Measurements from ENCODE around the gene ATP9B. TPM values are rescaled to one million over a fixed set of nuclear protein-coding genes. Genes with fewer than 3 reads are reported as not detected.

The ATP9B gene
- total and polyA plus RNA-seq, 10 of the 15 experiments (the other 5 are each of a cell fraction or from before 2014, with no cell fraction given): 0.74 to 20.7 (median 12.9) TPM

DNA sequence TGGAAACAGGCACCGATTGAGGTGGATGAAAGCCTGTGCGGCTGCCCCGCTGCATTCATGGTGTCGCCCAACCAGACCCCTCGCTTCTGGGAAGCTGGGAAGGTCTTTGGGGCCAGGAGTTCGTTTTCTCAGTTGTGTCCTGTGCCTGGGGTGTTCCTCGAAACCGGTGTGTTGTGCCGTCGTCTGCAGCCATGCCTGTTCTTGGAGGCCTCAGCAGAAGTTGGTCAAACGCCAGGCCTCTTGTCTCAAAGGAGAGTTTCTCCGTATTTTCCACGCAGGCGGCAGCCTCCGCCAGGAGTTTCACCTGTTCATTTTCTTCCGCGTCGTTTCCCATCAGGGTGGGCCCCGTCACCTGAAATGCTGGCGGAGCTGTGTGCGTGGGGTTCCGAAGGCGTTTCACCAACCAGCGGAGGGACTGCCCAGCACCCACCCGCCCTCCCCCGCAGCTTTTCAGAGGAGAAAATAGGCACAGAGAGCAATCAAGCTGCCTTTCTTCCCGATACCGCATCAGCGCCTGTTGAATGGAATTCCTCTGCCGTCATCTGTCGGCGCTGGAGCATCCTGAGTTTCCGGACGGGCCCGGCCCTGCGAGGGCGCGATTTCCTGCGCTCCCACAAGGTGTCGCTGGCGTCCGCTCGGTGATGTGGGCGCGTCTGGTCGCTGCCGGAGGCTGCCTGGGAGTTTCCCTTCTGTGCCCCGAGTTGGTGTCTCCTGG is 309.5 kb downstream of the ATP9B start (continued):
- TF ChIP-seq SPI1 (IDR thresholded peaks at IDR 0.05; ENCODE audit: borderline replicate concordance, insufficient read depth, low read depth, low read length): no peak
- 0 out of 2 replicates have a peak, but pooled peaks have one; percentile 27 for TF ChIP-seq SIN3A (IDR thresholded peaks at IDR 0.05; ENCODE audit: low read depth, low read length)
- peak; percentile 95 to 99 (median 96); a peak in 5 of 6 replicates for TF ChIP-seq CTCF (IDR thresholded peaks at IDR 0.05 in 2 of 3, conservative IDR thresholded peaks at IDR 0.05 in 1 of 3; ENCODE audit: control insufficient read depth in 2 of 3, extremely low read depth in 1 of 3, insufficient read depth in 1 of 3, low read depth in 3 of 3, low read length in 3 of 3)
- no peak for TF ChIP-seq FOXK2 (IDR thresholded peaks at IDR 0.05)
- no peak for TF ChIP-seq HCFC1 (IDR thresholded peaks at IDR 0.05; ENCODE audit: low read length)
- no peak for TF ChIP-seq STAT1 (conservative IDR thresholded peaks at IDR 0.05)
- TF ChIP-seq POLR2AphosphoS2 (IDR thresholded peaks at IDR 0.05; ENCODE audit: low read depth, low read length): no peak
- TF ChIP-seq, protein P1, sequence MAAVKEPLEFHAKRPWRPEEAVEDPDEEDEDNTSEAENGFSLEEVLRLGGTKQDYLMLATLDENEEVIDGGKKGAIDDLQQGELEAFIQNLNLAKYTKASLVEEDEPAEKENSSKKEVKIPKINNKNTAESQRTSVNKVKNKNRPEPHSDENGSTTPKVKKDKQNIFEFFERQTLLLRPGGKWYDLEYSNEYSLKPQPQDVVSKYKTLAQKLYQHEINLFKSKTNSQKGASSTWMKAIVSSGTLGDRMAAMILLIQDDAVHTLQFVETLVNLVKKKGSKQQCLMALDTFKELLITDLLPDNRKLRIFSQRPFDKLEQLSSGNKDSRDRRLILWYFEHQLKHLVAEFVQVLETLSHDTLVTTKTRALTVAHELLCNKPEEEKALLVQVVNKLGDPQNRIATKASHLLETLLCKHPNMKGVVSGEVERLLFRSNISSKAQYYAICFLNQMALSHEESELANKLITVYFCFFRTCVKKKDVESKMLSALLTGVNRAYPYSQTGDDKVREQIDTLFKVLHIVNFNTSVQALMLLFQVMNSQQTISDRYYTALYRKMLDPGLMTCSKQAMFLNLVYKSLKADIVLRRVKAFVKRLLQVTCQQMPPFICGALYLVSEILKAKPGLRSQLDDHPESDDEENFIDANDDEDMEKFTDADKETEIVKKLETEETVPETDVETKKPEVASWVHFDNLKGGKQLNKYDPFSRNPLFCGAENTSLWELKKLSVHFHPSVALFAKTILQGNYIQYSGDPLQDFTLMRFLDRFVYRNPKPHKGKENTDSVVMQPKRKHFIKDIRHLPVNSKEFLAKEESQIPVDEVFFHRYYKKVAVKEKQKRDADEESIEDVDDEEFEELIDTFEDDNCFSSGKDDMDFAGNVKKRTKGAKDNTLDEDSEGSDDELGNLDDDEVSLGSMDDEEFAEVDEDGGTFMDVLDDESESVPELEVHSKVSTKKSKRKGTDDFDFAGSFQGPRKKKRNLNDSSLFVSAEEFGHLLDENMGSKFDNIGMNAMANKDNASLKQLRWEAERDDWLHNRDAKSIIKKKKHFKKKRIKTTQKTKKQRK (IDR thresholded peaks at IDR 0.05; ENCODE audit: low read depth, low read length): no peak
- peak; percentile 67 for TF ChIP-seq IKZF1 (conservative IDR thresholded peaks at IDR 0.05)
- TF ChIP-seq IRF3 (IDR thresholded peaks at IDR 0.05): no peak
- TF ChIP-seq BHLHE40 (IDR thresholded peaks at IDR 0.05; ENCODE audit: borderline replicate concordance in 1 of 2, low read depth in 2 of 2, low read length in 1 of 2): peak in 1 of 2 experiments; percentile 49; a peak in 1 of 4 replicates
- TF ChIP-seq GABPA (IDR thresholded peaks at IDR 0.05; ENCODE audit: low read depth): no peak
- TF ChIP-seq CBX5 (IDR thresholded peaks at IDR 0.05; ENCODE audit: low read depth): no peak
- no peak for TF ChIP-seq ZNF384 (IDR thresholded peaks at IDR 0.05; ENCODE audit: borderline replicate concordance, low read depth, low read length)
- no peak for TF ChIP-seq SP1 (IDR thresholded peaks at IDR 0.05; ENCODE audit: low read depth, low read length)
- TF ChIP-seq CHD2 (IDR thresholded peaks at IDR 0.05; ENCODE audit: borderline replicate concordance, low read depth, low read length): peak; percentile 22; the same call in 1 of the 2 replicates
- no peak for TF ChIP-seq EED (IDR thresholded peaks at IDR 0.05; ENCODE audit: low read depth)
- TF ChIP-seq, protein P2, sequence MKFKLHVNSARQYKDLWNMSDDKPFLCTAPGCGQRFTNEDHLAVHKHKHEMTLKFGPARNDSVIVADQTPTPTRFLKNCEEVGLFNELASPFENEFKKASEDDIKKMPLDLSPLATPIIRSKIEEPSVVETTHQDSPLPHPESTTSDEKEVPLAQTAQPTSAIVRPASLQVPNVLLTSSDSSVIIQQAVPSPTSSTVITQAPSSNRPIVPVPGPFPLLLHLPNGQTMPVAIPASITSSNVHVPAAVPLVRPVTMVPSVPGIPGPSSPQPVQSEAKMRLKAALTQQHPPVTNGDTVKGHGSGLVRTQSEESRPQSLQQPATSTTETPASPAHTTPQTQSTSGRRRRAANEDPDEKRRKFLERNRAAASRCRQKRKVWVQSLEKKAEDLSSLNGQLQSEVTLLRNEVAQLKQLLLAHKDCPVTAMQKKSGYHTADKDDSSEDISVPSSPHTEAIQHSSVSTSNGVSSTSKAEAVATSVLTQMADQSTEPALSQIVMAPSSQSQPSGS (IDR thresholded peaks at IDR 0.05; ENCODE audit: low read length): no peak
- 0 out of 2 replicates have a peak, but pooled peaks have one; percentile 40 for TF ChIP-seq NBN (IDR thresholded peaks at IDR 0.05)
- TF ChIP-seq JUND (IDR thresholded peaks at IDR 0.05; ENCODE audit: low read depth, low read length): no peak
- 0 out of 2 replicates have a peak, but pooled peaks have one; percentile 25 for TF ChIP-seq IRF4 (IDR thresholded peaks at IDR 0.05; ENCODE audit: low read depth, low read length)
- peak in 1 of 2 experiments; percentile 22; a peak in 1 of 4 replicates for TF ChIP-seq IKZF2 (IDR thresholded peaks at IDR 0.05)
- TF ChIP-seq YY1 (IDR thresholded peaks at IDR 0.05; ENCODE audit: low read depth, low read length): peak; percentile 69
